Measurements from ENCODE around the gene REEP6. TPM values are rescaled to one million over a fixed set of nuclear protein-coding genes. Genes with fewer than 3 reads are reported as not detected.

The REEP6 gene
- total RNA-seq, 2 donors from 2014 or later, result 6.9 to 16.6 TPM

DNA sequence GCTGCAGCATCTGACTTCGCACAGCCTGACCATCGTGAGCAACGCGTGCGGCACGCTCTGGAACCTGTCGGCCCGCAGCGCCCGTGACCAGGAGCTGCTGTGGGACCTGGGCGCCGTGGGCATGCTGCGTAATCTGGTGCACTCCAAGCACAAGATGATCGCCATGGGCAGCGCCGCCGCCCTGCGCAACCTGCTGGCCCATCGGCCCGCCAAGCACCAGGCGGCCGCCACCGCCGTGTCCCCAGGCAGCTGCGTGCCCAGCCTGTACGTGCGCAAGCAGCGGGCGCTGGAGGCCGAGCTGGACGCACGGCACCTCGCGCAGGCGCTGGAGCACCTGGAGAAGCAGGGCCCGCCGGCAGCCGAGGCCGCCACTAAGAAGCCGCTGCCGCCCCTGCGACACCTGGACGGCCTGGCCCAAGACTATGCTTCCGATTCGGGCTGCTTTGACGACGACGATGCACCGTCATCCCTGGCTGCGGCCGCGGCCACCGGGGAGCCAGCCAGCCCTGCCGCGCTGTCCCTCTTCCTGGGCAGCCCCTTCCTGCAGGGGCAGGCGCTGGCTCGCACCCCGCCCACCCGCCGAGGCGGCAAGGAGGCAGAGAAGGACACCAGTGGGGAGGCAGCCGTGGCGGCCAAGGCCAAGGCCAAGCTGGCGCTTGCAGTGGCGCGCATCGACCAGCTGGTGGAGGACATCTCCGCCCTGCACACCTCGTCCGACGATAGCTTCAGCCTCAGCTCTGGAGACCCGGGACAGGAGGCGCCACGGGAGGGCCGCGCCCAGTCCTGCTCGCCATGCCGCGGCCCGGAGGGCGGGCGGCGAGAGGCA lies 25.6 kb upstream of the REEP6 start:
- peaks cover 0 to 30% of the 10 kb centered on the region in 2 donors for H3K27me3 ChIP-seq
- no peak overlapping the region for H3K27ac ChIP-seq
- H3K4me3 ChIP-seq, result no peak overlapping the region
- H3K4me1 ChIP-seq, result peaks cover 49% of the 10 kb centered on the region
- H3K9me3 ChIP-seq, result no peaks in the 10 kb centered on the region
- no peaks in the 10 kb centered on the region for H3K36me3 ChIP-seq (replicated peaks in 1 of 2; ENCODE audit: insufficient read depth in 1 of 2, low read depth in 2 of 2)
- TF ChIP-seq, protein P1, sequence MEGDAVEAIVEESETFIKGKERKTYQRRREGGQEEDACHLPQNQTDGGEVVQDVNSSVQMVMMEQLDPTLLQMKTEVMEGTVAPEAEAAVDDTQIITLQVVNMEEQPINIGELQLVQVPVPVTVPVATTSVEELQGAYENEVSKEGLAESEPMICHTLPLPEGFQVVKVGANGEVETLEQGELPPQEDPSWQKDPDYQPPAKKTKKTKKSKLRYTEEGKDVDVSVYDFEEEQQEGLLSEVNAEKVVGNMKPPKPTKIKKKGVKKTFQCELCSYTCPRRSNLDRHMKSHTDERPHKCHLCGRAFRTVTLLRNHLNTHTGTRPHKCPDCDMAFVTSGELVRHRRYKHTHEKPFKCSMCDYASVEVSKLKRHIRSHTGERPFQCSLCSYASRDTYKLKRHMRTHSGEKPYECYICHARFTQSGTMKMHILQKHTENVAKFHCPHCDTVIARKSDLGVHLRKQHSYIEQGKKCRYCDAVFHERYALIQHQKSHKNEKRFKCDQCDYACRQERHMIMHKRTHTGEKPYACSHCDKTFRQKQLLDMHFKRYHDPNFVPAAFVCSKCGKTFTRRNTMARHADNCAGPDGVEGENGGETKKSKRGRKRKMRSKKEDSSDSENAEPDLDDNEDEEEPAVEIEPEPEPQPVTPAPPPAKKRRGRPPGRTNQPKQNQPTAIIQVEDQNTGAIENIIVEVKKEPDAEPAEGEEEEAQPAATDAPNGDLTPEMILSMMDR (IDR thresholded peaks at IDR 0.05), result peak; percentile 11 to 40 (median 24)
- TF ChIP-seq POLR2A (IDR thresholded peaks at IDR 0.05), result no peak
- intact Hi-C loops (cut with DNase I), result no loop called here
- 30 to 80% methylated on average over 1 to 63 of the region's 83 CpGs for WGBS, 2 donors
- peak; percentile 33 for ATAC-seq
- peak in 2 of 4 donors; percentile 35 to 54 for DNase-seq

DNA sequence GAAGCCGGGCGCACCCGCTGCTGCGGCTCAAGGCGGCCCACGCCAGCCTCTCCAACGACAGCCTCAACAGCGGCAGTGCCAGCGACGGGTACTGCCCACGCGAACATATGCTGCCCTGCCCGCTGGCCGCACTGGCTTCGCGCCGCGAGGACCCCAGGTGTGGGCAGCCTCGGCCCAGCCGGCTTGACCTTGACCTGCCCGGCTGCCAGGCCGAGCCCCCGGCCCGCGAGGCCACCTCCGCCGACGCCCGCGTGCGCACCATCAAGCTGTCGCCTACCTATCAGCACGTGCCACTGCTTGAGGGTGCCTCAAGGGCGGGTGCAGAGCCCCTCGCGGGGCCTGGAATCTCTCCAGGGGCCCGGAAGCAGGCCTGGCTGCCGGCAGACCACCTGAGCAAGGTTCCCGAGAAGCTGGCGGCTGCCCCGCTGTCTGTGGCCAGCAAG lies 24.9 kb upstream of the REEP6 start:
- Histone ChIP-seq H3K27ac (no peak overlapping the region), H3K4me1 (peaks cover 55% of the 10 kb centered on the region), H3K36me3 (replicated peaks in 1 of 2; ENCODE audit: insufficient read depth in 1 of 2, low read depth in 2 of 2) (no peaks in the 10 kb centered on the region), H3K9me3 (no peaks in the 10 kb centered on the region), H3K27me3 (peaks cover 0 to 36% of the 10 kb centered on the region in 2 donors), H3K4me3 (no peak overlapping the region)
- ATAC-seq (no peak), DNase-seq (no peak)
- intact Hi-C loops (cut with DNase I), result no loop called here
- TF ChIP-seq, protein P1 (IDR thresholded peaks at IDR 0.05), result no peak
- TF ChIP-seq POLR2A (IDR thresholded peaks at IDR 0.05), result no peak
- 30% methylated on average over 29 of the region's 41 CpGs; no CpG with 5 or more reads in 1 of the 2 donors for WGBS, 2 donors

DNA sequence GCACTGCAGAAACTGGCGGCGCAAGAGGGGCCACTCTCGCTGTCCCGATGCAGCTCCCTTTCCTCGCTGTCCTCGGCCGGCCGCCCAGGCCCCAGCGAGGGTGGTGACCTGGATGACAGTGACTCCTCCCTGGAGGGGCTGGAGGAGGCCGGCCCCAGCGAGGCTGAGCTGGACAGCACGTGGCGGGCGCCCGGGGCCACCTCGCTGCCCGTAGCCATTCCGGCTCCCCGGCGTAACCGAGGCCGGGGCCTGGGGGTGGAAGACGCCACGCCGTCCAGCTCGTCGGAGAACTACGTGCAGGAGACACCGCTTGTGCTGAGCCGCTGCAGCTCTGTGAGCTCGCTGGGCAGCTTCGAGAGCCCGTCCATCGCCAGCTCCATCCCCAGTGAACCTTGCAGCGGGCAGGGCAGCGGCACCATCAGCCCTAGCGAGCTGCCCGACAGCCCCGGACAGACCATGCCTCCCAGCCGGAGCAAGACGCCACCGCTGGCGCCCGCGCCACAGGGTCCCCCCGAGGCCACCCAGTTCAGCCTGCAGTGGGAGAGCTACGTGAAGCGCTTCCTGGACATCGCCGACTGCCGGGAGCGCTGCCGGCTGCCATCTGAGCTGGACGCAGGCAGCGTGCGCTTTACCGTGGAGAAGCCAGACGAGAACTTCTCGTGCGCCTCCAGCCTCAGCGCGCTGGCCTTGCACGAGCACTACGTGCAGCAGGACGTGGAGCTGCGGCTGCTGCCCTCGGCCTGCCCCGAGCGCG lies 24.3 kb upstream of the REEP6 start:
- no peak overlapping the region for H3K4me3 ChIP-seq
- ATAC-seq (no peak), DNase-seq (no peak)
- H3K9me3 ChIP-seq, result no peaks in the 10 kb centered on the region
- H3K4me1 ChIP-seq, result peaks cover 61% of the 10 kb centered on the region
- H3K27ac ChIP-seq, result no peak overlapping the region
- intact Hi-C loops (cut with DNase I), result no loop called here
- WGBS, 2 donors, result 20 to 23% methylated on average over 2 to 40 of the region's 70 CpGs
- no peaks in the 10 kb centered on the region for H3K36me3 ChIP-seq (replicated peaks in 1 of 2; ENCODE audit: insufficient read depth in 1 of 2, low read depth in 2 of 2)
- TF ChIP-seq POLR2A (IDR thresholded peaks at IDR 0.05), result no peak
- TF ChIP-seq, protein P1 (IDR thresholded peaks at IDR 0.05), result no peak
- peaks cover 0 to 41% of the 10 kb centered on the region in 2 donors for H3K27me3 ChIP-seq

DNA sequence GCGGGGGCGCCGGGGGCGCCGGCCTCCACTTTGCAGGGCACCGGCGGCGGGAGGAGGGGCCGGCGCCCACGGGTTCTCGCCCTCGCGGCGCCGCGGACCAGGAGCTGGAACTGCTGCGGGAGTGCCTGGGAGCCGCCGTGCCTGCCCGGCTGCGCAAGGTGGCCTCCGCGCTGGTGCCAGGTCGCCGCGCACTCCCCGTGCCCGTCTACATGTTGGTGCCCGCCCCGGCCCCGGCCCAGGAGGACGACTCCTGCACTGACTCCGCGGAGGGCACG lies 23.8 kb upstream of the REEP6 start:
- DNase-seq, result no peak
- WGBS, 2 donors, result 5% methylated on average over 33 of the region's 36 CpGs; no CpG with 5 or more reads in 1 of the 2 donors
- no peak for TF ChIP-seq POLR2A (IDR thresholded peaks at IDR 0.05)
- Histone ChIP-seq H3K9me3 (no peaks in the 10 kb centered on the region), H3K27ac (no peak overlapping the region), H3K27me3 (peaks cover 0 to 46% of the 10 kb centered on the region in 2 donors), H3K4me3 (no peak overlapping the region), H3K36me3 (replicated peaks in 1 of 2; ENCODE audit: insufficient read depth in 1 of 2, low read depth in 2 of 2) (no peaks in the 10 kb centered on the region), H3K4me1 (peaks cover 67% of the 10 kb centered on the region)
- intact Hi-C loops (cut with DNase I), result no loop called here
- ATAC-seq, result no peak

DNA sequence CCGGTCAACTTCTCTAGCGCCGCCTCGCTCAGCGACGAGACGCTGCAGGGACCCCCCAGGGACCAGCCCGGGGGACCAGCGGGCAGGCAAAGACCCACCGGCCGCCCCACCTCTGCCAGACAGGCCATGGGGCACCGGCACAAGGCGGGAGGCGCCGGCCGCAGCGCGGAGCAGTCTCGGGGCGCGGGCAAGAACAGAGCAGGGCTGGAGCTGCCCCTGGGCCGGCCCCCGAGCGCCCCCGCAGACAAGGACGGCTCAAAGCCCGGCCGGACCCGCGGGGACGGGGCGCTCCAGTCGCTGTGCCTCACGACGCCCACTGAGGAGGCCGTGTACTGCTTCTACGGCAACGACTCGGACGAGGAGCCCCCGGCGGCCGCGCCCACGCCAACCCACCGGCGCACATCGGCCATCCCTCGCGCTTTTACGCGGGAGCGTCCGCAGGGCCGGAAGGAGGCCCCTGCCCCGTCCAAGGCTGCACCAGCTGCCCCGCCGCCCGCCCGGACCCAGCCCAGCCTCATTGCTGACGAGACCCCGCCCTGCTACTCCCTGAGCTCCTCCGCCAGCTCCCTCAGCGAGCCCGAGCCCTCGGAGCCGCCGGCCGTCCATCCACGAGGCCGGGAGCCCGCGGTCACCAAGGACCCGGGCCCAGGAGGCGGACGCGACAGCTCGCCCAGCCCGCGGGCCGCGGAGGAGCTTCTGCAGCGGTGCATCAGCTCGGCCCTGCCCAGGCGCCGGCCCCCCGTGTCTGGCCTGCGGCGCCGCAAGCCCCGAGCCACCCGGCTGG lies 23.3 kb upstream of the REEP6 start:
- no peaks in the 10 kb centered on the region for H3K9me3 ChIP-seq
- ATAC-seq (no peak), DNase-seq (no peak)
- TF ChIP-seq, protein P1 (IDR thresholded peaks at IDR 0.05), result no peak
- no peak for TF ChIP-seq POLR2A (IDR thresholded peaks at IDR 0.05)
- peaks cover 0 to 51% of the 10 kb centered on the region in 2 donors for H3K27me3 ChIP-seq
- H3K36me3 ChIP-seq (replicated peaks in 1 of 2; ENCODE audit: insufficient read depth in 1 of 2, low read depth in 2 of 2), result no peaks in the 10 kb centered on the region
- 4% methylated on average over 13 of the region's 92 CpGs; no CpG with 5 or more reads in 1 of the 2 donors for WGBS, 2 donors
- no peak overlapping the region for H3K4me3 ChIP-seq
- no peak overlapping the region for H3K27ac ChIP-seq
- H3K4me1 ChIP-seq, result peaks cover 72% of the 10 kb centered on the region
- intact Hi-C loops (cut with DNase I), result no loop called here

Measured in body of pancreas (tissue), 4 donors.